HG02623 (cell line): ENCODE measurements around the gene DHX40.
"Not testable (repeated sequence)": the region's sequence is repeated elsewhere in the genome, so short reads cannot be mapped to it uniquely, and the experiment has no call there.

ENCODE experiments used
- ATAC-seq: cut with Tn5 transposase; IDR thresholded peaks from one replicate; pipeline ENCODE4 v1.9.1; 2021; ENCODE audit warnings: moderate library complexity; ENCODE audit not compliant: unreplicated experiment

The DHX40 gene

DNA sequence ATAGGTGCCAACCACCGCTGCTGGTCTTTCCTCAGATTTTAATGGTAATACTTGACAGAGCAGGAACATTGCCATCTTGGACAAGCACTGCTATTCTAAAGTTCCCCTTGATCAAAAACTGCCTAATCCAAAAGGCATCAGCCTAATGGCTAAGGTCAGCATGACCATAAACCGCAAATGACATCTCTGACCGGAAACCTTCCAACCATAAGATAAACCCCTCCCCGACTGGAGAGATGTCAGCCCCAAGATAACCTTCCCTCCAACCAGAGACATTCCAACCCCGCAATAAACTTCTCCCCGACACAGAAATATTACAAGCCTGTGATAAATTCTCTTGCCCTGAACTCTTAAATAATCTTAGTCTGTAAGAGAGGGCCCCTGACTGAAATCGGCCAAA, 7.4 kb upstream of the DHX40 start:
- ATAC-seq = no peak

DNA sequence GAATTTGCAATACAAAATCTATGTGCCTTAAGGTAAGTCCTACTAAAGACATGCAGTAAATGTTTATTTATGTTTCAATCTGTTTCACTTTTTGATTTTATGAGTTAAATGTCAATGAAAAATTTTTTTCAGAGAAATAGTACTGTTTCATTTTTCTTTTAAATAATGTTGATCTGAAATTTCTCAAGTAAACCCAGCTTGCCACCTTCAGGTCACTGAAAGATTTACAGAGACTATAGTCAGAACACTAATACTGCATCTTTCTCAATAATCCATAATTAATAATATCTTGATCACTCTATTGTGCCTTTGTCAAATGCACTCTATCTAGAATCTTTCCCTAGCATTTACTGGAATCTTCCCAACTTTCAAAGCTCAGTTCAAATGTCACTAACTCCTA, 6.5 kb upstream of the DHX40 start:
- ATAC-seq = no peak

DNA sequence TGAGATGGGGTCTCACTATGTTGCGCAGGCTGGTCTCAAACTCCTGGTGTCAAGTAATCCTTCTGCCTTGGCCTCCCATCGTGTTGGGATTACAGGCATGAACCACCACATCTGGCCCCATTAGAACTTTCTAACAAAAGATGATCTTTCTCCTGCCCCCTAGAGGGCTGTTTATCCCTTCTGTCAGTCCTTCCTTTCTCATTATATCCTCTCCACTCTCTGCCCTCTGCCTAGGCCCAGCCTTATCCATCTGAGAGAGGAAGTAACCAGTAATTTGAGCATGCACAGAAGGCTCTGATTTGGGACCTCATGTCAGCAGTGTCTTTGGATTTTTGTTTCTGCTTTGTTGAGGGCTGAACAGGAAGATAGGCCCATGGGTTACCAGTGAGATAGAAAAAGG, 4.4 kb upstream of the DHX40 start:
- no peak for ATAC-seq

DNA sequence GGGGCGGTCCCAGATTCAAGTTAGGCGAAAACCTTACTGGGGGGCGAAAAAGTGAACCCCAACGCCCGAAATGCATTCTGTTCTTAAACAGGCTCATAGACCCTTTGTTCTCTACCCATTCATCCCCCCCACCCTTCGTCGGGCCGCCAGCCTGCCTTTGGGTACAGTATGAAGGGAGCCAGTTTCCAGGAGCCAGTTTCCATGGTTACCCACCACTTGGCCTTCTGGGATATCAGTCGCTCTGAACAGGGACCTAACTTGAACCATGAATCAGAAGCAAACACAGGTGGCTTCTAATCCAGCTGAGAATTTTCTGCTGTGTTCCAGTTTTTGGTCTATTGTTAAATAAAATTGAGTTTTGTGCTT, 532 bp downstream of the DHX40 start:
- ATAC-seq = peak; percentile 42

DNA sequence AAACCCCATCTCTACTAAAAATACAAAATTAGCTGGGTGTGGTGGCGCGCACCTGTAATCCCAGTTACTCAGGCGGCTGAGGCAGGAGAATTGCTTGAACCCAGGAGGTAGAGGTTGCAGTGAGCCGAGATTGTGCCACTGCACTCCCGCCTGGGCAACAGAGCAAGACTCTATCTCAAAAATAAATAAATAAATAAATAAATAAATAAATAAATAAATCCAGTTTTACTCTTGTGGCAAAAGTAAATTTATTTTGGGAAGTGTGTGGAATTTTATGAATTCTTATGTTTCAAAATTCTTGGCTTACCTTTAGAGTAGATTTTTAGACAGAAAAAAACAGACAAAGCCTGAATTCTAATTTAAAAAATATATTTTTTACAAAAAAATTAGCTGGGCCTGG, 3.7 kb downstream of the DHX40 start:
- not testable (repeated sequence) for ATAC-seq

DNA sequence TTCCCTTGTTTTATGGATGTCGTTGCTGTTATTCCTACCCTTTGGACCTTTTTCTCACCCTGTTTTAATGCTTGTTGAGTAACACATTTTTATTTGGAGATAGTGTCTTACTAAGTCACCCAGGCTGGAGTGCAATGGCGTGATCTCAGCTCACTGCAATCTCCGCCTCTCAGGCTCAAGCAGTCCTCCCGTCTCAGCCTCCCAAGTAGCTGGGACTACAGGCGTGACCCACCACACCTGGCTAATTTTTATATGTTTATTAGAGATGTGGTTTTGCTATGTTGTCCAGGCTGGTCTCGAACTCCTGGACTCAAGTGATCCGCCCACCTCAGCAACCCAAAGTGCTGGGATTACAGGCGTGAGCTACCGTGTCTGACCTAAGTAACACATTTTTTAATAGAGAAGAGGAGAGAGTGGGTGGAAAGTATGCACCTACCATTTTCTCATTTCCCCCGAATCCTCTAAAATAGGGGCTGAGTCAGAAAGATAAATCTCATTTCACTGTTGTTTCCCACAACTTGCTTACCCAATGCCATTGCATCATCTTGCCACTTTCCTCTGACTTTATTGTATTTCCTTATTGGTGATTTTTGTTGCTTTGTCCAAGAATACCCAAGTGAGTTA, 7.0 kb downstream of the DHX40 start:
- ATAC-seq = no peak

DNA sequence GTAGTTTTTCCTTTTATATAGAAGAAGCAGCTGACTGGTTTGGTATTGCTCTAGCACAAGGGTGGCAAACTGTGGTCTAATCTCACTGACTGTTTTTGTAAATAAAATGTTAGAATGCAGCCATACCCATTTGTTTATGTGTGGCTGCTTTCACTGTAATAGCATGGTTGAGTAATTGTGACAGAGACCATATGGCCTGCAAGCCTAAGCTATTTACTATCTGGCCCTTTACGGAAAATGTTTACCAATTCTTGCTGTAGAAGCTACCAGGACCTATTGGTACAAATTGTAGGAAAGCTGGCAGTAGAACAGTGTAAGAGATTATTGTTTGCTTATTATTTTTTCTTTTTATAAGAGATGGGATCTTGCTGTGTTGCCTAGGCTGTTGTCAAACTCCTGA, 18.8 kb downstream of the DHX40 start:
- not testable (repeated sequence) for ATAC-seq

DNA sequence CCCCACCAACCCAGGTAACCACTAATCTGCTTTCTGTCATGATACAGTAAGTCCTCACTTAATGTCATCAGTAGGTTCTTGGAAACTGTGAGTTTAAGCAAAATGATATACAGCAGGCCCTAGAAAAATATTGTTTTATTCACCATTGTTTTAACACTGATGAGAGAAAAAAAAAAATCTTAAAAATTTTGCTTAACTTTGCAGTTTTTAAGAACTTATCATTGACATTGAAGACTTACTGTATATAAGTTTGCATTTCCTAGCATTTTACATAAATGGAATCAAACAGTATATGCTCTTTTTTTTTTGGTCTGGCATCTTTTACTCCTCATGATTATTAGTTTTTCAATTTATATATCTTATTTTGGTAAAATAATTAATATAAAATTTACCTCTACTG, 34.8 kb downstream of the DHX40 start:
- ATAC-seq = no peak

DNA sequence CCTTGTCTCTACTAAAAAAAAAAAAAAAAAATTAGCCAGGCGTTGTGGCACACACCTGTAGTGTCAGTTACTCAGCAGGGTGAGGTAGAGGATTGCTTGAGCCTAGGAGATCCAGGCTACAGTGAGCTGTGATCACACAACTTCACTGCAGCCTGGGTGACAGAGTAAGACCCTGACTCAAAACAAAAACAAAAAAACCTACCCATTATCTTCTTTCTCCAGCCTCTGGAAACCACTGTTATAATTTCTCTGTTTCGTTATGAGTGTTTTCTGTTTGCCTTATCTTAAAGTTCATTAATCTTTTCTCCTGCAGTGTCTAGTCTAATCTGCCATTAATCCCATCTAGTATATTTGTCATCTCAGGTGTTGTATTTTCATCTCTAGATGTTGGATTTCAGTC, 35.7 kb downstream of the DHX40 start:
- ATAC-seq = peak; percentile 48

DNA sequence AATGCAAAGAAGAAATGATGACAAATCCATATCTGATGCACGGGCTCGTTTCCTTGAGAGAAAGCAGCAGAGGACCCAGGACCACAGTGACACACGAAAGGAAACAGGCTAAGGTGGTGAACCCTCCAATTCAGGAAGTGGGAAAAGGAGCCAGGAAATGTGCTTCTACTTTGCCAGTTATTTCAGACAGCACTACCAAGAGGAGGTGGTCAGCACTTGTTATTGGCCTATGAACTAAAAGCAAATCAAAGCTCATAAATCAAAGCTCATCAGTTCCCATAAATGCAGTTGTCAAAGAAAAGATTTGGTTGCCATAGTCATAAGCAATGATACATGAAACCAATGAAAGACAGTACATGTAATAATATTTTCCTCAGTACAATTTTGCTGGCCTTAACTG, 41.7 kb downstream of the DHX40 start:
- no peak for ATAC-seq

DNA sequence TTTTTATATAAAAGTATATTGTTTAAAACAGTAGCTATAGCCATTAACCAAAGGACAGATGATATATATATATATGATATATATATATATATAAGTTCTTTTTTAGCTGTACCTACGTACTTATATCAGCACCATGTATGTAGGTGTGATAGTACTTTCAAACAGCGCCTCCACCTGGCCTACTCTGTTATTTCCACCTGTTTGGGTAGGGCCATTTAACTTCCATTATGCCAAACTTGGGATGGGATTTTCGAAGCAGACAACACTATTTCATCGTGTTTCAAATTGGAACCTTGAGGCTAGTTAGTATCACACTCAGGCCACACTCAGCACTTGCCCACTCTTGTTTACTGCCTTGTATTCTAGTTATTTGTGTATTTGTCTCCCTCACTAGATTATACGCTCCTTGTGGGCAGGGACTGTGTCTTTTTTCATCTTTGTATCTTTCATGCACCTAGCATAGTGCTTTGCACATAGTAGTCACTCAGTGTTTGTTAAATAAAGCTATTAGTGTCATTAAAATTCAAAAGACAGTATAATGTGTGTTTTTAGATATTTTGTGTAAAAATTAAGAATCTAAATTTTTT, 42.5 kb downstream of the DHX40 start:
- no peak for ATAC-seq

DNA sequence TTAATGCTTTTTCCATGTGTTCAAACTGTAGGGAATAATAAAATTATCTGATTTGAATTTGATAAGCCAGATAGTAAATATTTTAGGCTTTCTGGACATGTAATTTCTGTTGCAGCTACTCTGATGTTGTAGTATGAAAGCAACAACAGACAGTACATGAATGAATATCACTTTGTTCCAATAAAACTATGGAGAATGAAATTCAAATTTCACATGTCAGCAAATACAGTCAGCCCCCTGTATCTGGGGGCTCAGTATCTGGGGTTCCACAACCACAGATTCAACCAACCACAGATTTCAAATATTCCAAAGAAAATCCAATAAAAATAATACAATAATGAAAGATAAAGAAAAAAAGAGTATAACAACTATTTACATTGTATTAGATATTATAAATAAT, 46.1 kb downstream of the DHX40 start:
- no peak for ATAC-seq

DNA sequence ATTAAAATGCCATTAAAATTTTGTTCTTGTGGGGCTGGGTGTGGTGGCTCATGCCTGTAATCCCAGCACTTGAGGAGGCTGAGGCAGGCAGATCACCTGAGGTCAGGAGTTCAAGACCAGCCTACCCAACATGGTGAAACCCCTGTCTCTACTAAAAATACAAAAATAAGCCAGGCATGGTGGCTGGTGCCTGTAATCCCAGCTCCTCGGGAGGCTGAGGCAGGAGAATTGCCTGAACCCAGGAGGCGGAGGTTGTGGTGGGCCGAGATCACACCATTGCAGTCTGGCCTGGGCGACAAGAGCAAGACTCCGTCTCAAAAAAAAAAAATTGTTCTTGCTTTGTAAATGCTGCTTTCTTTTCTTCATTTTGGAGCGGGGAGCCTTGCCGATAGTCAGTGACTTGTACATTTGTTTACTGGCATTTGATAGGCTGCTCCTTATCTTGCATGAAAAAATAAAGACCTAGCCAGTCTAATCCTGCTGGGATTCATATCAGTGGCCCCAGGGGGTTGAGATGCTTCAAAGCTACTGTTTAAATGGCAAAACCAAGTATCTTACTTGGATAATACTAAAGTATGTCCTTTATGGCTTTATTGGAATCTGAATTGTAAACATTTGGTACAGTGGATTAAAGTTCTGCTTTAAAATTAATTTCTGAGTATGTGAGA, 51.0 kb downstream of the DHX40 start:
- no peak for ATAC-seq

DNA sequence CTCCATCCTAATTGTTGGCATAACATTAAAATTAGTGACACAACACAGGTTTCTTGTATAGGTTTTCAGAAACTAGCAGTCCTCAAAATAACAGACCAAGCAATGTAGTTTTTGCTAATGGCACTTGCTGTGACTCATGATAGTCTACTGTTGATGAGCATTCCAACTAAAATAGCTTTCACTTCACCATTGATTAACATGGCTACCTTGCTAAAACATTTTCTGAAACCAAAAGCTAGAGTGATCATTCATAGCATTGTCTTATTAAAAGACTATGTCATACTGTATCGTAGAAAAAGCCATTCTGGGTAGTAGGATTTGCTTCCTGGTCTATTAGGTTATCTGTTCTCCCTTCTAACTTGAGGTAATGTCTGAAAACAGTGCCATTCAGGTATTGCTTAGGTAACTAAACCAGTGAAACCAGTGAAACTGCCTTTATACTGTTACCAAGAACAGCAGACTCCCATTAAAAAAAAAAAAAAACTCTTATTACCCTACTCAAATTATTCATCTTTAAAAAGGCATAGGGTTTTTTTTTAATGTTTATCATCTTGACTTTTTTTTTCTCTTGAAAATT, 51.8 kb downstream of the DHX40 start:
- no peak for ATAC-seq

DNA sequence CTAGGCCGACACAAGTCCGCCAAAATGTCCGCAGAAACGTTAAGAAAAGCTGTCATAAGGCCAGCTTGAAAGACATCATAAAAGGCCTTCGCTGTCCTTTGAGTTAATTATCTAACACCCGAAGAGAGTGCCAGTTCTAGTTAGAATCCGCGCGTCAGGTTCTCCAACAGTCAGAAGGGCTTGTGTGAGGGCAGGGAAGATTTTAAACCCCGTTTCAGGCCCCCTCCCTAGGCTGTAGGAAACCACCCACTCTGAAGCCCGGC, 53.6 kb downstream of the DHX40 start:
- ATAC-seq = no peak

DNA sequence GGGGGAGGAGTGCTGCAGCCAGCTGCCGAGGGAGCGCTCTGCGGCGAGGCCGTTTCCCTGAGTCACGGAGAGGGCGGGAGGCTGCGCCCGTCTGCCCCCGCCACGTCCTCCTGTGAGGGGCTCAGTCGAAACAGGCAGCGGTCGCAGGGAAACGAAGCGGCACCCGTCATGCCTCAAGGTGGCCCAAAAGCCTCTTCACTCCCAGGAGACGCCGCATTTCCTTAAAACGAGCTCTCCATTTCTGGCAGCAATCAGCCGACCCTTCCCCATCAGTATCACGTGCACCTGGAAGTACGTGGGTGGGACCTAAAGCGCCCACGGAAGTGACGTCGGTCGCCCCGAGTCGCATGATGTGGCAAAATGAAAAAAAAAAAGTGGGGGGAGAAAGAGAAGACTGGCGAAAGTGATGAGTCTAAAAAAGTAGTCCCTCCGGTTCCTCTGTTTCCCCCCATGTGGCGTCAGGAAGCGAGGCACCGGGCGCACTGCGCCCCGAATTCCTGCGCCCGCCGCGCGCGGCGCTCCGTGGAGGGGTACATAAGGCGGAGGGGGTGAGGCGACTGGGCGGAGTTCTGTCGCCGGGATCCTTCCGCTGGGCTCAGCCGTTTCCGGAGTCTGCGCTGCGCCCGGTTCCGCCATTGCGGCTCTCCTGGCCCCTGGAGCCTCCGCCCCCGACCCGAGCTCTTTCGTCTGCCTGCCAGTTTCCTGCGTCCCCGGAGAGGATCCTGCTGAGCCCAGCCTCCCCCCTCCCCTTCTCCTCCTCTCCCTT, 54.1 kb downstream of the DHX40 start, which contains the start of gene CLTC:
Gene CLTC, plus strand, starts transcription at position 598 of the 766 bp plus-strand sequence. CDS start 237 bp downstream, outside the sequence.
- peak; percentile 68 for ATAC-seq

DNA sequence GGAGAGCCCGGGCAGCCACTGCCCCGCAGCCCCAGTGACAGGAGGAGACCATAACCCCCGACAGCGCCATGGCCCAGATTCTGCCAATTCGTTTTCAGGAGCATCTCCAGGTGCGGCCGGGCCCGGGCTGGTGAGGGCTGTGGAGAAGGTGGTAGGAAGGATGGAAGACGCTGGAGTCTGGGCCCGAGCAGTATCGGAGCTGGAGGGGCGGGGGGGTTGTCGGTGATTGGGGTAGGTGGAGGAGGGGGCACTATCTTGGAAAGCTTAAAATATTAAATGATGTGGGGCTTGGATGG, 54.6 kb downstream of the DHX40 start:
- no peak for ATAC-seq

DNA sequence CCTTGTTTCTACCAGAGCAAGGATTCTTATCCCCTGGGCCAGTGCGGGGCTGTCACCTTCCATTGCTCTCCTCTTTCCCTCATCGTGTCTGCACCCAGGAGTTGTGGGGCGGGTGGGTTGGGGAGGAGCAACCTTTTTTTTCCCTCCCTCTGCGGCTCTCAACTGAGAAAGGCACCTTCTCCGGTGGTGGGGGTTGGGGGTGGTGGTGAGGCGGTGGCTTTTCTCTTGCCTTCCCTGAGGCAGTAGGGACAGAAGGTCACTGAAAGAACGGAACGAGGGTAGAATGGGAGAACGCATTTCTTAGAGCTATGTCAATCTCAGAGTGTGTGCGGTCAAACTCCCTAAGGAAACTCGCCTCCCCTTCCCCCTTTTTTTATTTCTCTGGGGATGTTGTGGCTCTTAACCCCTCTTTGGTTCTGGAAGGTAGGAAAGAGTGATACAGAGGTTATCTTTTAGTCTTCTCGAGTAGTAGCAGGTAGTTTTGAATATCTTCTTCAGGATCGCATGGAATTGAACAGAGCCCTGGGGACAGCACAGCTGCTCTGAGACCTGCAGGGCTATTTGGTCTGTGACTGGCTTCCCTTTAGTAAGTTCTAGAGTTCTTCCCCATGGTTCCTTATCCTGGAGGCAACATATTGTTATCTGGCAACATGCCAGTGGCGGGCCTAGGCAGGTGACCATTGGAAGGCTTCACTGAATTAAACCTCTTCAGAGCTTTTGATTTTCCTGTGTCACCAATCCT, 55.3 kb downstream of the DHX40 start:
- no peak for ATAC-seq

DNA sequence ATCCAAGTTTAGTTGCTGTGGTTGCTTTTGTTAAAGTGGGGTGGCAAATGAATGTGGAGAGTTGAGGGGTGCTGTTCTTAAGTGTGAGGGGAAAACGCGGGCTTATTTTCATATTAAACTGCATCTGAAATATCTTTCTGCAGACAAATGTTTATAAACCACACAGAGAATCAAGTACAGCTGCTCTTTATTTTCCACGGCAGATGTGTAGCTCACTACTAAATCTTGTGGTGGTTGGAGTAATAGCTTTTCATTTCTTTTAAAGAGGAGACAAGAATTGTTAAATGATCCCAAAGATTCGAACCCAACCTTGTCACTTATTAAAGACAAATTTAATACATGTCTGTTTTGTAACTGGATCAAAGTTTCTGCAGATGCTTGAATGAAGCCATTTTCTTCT, 56.4 kb downstream of the DHX40 start:
- no peak for ATAC-seq

DNA sequence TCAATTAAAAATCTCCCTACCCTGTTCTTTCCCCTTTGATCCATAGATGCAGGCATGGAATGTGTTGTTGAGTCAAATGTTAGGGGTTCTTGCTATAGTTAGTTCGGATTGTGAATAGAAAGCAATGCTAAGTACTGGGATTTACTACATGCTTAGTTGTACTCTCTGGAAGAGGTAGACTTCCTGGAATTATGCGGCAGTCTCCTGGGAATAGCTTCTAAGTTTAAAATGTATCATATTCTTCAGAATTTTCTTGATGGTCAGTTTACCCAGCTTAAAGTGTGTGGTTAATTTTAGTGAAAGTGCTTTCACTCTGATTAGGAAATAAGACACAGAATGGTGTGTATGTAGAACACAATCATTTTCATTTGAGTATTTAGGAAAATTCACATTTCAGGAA, 57.7 kb downstream of the DHX40 start:
- no peak for ATAC-seq

DNA sequence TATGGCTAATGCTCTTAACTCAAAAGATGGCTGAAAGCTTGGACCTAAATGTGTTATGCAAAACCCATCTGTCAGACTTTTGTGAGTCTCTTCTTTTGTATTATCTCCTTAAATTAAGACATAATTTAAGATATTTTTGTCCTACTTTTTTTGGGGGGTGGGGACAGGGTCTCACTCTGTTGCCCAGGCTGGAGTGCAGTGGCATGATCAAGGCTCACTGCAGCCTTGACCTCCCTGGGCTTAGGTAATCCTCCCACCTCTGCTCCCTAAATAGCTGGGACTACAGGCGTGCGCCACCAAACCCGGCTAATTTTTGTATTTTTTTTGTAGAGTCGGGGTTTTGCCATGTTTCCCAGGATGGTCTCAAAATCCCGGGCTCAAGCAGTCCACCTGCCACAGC, 61.3 kb downstream of the DHX40 start:
- no peak for ATAC-seq
